GM21737 (cell line): ENCODE data around the gene RNF31.
A peak's percentile ranks its signal among the peaks of the same experiment; 100 is the strongest.

Experiments used
- ATAC-seq: cut with Tn5 transposase; IDR thresholded peaks from one replicate; pipeline ENCODE4 v1.9.1; 2021; ENCODE audit warnings: mild to moderate bottlenecking, moderate library complexity; ENCODE audit not compliant: unreplicated experiment

Gene RNF31

GRCh38 chr14:24116128-24116814 lies 31.0 kb upstream of the RNF31 start:
- ATAC-seq = no peak

GRCh38 chr14:24117179-24117578 lies 30.1 kb upstream of the RNF31 start:
- no peak for ATAC-seq

- ATAC-seq = no peak
Observed at GRCh38 chr14:24119691-24120090, 27.6 kb upstream of the RNF31 start.

- no peak for ATAC-seq
Observed at GRCh38 chr14:24121210-24121609, 26.1 kb upstream of the RNF31 start.

- no peak for ATAC-seq
Observed at GRCh38 chr14:24122416-24122815, 24.9 kb upstream of the RNF31 start.

- no peak for ATAC-seq
Observed at GRCh38 chr14:24122898-24123297, 24.4 kb upstream of the RNF31 start.

GRCh38 chr14:24123424-24124417 lies 23.6 kb upstream of the RNF31 start:
- no peak for ATAC-seq

- no peak for ATAC-seq
Observed at GRCh38 chr14:24126939-24127338, 20.4 kb upstream of the RNF31 start.

GRCh38 chr14:24127673-24128072 lies 19.6 kb upstream of the RNF31 start:
- ATAC-seq = no peak

GRCh38 chr14:24129410-24129998 lies 17.8 kb upstream of the RNF31 start:
- ATAC-seq = no peak

- ATAC-seq = no peak
Observed at GRCh38 chr14:24130380-24130716, 16.9 kb upstream of the RNF31 start, which contains the start of gene FITM1. FITM1 (plus strand) TSS chr14:24130659; CDS start chr14:24131564, 905 bp downstream.

- ATAC-seq = no peak
Observed at GRCh38 chr14:24130717-24131548, 16.4 kb upstream of the RNF31 start.

GRCh38 chr14:24131549-24131966 lies 15.7 kb upstream of the RNF31 start:
- no peak for ATAC-seq

- ATAC-seq = no peak
Observed at GRCh38 chr14:24132061-24132685, 15.1 kb upstream of the RNF31 start.

- no peak for ATAC-seq
Observed at GRCh38 chr14:24132976-24133375, 14.3 kb upstream of the RNF31 start.

GRCh38 chr14:24133735-24134134 lies 13.6 kb upstream of the RNF31 start:
- no peak for ATAC-seq

- ATAC-seq = no peak
Observed at GRCh38 chr14:24135584-24135833, 11.8 kb upstream of the RNF31 start.

GRCh38 chr14:24135834-24136683 lies 11.2 kb upstream of the RNF31 start, which contains the start of gene PSME1:
PSME1 (plus strand) TSS chr14:24136194; CDS start chr14:24136263, 69 bp downstream.
- ATAC-seq = peak; percentile 78

- ATAC-seq = no peak
Observed at GRCh38 chr14:24136684-24137528, 10.4 kb upstream of the RNF31 start.
